ENCODE measurements around the gene C2orf81. TPM values are rescaled to one million over a fixed set of nuclear protein-coding genes. Genes with fewer than 3 reads are reported as not detected.

The C2orf81 gene
- polyA plus RNA-seq, 1 of the 3 experiments (the other 2 are of a cell fraction) = 2.5 TPM

DNA sequence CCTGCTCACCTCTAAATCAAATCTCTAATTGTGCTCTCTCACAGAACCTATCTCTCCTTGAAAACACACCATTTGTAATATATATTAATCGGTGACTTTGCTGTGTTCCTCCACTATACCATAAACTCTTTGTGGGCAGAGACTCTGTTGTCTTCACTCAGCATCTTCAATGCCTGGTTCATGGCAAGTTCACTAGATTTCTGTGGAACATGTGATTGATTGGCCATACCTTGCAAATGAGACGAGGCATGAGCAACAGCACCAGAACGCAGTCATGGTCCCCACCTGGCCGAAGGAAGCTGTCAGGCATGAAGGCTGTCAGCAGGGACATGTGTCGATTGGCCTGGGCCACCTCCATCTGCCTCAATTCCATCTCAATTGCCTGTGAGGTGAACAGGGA, 52.9 kb downstream of the C2orf81 start:
- Histone ChIP-seq H3K9ac (no peak overlapping the region), H3K36me3 (replicated peaks in 1 of 2; ENCODE audit: control insufficient read depth in 1 of 2, insufficient read depth in 2 of 2, low read length in 1 of 2) (peaks cover 24 to 81% of the 10 kb centered on the region in 2 experiments), H3F3A (replicated peaks; ENCODE audit: insufficient read depth) (no peaks in the 10 kb centered on the region), H3K27me3 (ENCODE audit: insufficient read depth) (no peaks in the 10 kb centered on the region), H4K20me1 (ENCODE audit: insufficient read depth) (no peaks in the 10 kb centered on the region), H3K9me2 (no peaks in the 10 kb centered on the region), H2AFZ (ENCODE audit: low read depth) (no peak overlapping the region), H3K27ac (ENCODE audit: low read depth in 2 of 2, low read length in 1 of 2) (no peak overlapping the region), H3K9me3 (no peaks in the 10 kb centered on the region), H3K79me2 (ENCODE audit: insufficient read depth) (peaks cover 4% of the 10 kb centered on the region; the same call in 1 of the 2 replicates), H3K4me1 (ENCODE audit: control insufficient read depth in 1 of 2, insufficient read depth in 2 of 2, low read depth in 1 of 2, low read length in 1 of 2) (peaks cover 0 to 7% of the 10 kb centered on the region in 2 experiments; a peak in 1 of 4 replicates), H3K4me3 (ENCODE audit: low read depth in 2 of 2, low read length in 1 of 2) (no peak overlapping the region), H3K4me2 (no peak overlapping the region)
- ChIA-PET POLR2A (interaction anchor here (1.2 kb wide), 1 partner anchor 11 kb away, joined by 3 read pairs; no protein-coding TSS in a partner anchor), CTCF (interaction anchor here (3.9 kb wide), 1 partner anchor 34 kb away, joined by 17 read pairs; no protein-coding TSS in a partner anchor)
- WGBS (ENCODE audit: low lambda C conversion rate) = 88% methylated on average over 5 of the region's 5 CpGs
- TF ChIP-seq ELF1 (IDR thresholded peaks at IDR 0.05) = no peak
- TF ChIP-seq GABPA (IDR thresholded peaks at IDR 0.05; ENCODE audit: low read depth) = no peak
- TF ChIP-seq POLR2AphosphoS5 (IDR thresholded peaks at IDR 0.05; ENCODE audit: low read depth, low read length) = no peak
- TF ChIP-seq, protein P1, sequence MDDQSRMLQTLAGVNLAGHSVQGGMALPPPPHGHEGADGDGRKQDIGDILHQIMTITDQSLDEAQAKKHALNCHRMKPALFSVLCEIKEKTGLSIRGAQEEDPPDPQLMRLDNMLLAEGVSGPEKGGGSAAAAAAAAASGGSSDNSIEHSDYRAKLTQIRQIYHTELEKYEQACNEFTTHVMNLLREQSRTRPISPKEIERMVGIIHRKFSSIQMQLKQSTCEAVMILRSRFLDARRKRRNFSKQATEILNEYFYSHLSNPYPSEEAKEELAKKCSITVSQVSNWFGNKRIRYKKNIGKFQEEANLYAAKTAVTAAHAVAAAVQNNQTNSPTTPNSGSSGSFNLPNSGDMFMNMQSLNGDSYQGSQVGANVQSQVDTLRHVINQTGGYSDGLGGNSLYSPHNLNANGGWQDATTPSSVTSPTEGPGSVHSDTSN (IDR thresholded peaks at IDR 0.05) = no peak
- DNase-seq = no peak

DNA sequence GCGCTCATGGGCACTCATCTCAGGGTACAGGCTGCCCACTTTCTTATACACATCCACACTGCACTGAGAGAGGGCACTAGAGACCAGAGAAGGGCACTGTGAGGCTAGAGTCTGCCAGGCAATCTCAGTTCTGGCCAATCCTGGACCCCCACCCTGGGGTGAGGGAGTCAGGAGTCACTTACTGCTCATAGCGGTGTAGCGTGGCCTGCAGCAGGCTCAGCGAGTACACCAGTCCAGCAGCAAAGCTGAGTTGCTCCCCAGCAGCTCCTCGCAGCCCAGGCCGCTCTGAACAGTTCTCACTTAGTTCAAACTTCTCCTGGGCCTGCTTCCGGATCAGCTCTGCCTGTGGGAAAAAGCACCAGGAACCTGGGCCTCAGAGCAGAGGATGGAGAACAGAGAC, 53.6 kb downstream of the C2orf81 start:
- POLR2A ChIA-PET = interaction anchor here (1.2 kb wide), 1 partner anchor 10 kb away, joined by 3 read pairs; no protein-coding TSS in a partner anchor
- WGBS (ENCODE audit: low lambda C conversion rate) = 98% methylated on average over 7 of the region's 7 CpGs
- H3K9me3 ChIP-seq = no peaks in the 10 kb centered on the region
- H3K36me3 ChIP-seq (replicated peaks in 1 of 2; ENCODE audit: control insufficient read depth in 1 of 2, insufficient read depth in 2 of 2, low read length in 1 of 2) = peaks cover 30 to 88% of the 10 kb centered on the region in 2 experiments
- CTCF ChIA-PET = interaction anchor here (0.6 to 3.9 kb wide), 3 partner anchors 14 to 64 kb away, joined by 3 to 17 read pairs (median 4); no protein-coding TSS in a partner anchor
- no peak overlapping the region for H2AFZ ChIP-seq (ENCODE audit: low read depth)
- no peaks in the 10 kb centered on the region for H3K79me2 ChIP-seq (ENCODE audit: insufficient read depth)
- H3K9ac ChIP-seq = no peak overlapping the region
- no peaks in the 10 kb centered on the region; a peak in 1 of 4 replicates for H3K4me1 ChIP-seq (ENCODE audit: control insufficient read depth in 1 of 2, insufficient read depth in 2 of 2, low read depth in 1 of 2, low read length in 1 of 2)
- TF ChIP-seq, protein P2, sequence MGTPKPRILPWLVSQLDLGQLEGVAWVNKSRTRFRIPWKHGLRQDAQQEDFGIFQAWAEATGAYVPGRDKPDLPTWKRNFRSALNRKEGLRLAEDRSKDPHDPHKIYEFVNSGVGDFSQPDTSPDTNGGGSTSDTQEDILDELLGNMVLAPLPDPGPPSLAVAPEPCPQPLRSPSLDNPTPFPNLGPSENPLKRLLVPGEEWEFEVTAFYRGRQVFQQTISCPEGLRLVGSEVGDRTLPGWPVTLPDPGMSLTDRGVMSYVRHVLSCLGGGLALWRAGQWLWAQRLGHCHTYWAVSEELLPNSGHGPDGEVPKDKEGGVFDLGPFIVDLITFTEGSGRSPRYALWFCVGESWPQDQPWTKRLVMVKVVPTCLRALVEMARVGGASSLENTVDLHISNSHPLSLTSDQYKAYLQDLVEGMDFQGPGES (IDR thresholded peaks at IDR 0.05; ENCODE audit: low read depth, low read length) = no peak
- TF ChIP-seq RFX5 (IDR thresholded peaks at IDR 0.05; ENCODE audit: low read length) (no peak), GABPA (IDR thresholded peaks at IDR 0.05; ENCODE audit: low read depth) (no peak), GATA2 (CRISPR knock-in tag; IDR thresholded peaks at IDR 0.05) (no peak), SIN3A (IDR thresholded peaks at IDR 0.05; ENCODE audit: borderline replicate concordance, low read depth, low read length) (no peak)
- TF ChIP-seq, protein P3, sequence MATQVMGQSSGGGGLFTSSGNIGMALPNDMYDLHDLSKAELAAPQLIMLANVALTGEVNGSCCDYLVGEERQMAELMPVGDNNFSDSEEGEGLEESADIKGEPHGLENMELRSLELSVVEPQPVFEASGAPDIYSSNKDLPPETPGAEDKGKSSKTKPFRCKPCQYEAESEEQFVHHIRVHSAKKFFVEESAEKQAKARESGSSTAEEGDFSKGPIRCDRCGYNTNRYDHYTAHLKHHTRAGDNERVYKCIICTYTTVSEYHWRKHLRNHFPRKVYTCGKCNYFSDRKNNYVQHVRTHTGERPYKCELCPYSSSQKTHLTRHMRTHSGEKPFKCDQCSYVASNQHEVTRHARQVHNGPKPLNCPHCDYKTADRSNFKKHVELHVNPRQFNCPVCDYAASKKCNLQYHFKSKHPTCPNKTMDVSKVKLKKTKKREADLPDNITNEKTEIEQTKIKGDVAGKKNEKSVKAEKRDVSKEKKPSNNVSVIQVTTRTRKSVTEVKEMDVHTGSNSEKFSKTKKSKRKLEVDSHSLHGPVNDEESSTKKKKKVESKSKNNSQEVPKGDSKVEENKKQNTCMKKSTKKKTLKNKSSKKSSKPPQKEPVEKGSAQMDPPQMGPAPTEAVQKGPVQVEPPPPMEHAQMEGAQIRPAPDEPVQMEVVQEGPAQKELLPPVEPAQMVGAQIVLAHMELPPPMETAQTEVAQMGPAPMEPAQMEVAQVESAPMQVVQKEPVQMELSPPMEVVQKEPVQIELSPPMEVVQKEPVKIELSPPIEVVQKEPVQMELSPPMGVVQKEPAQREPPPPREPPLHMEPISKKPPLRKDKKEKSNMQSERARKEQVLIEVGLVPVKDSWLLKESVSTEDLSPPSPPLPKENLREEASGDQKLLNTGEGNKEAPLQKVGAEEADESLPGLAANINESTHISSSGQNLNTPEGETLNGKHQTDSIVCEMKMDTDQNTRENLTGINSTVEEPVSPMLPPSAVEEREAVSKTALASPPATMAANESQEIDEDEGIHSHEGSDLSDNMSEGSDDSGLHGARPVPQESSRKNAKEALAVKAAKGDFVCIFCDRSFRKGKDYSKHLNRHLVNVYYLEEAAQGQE (IDR thresholded peaks at IDR 0.05; ENCODE audit: low read depth, low read length) = no peak
- TF ChIP-seq, protein P4, sequence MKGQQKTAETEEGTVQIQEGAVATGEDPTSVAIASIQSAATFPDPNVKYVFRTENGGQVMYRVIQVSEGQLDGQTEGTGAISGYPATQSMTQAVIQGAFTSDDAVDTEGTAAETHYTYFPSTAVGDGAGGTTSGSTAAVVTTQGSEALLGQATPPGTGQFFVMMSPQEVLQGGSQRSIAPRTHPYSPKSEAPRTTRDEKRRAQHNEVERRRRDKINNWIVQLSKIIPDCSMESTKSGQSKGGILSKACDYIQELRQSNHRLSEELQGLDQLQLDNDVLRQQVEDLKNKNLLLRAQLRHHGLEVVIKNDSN (IDR thresholded peaks at IDR 0.05; ENCODE audit: borderline replicate concordance, low read depth) = no peak
- H4K20me1 ChIP-seq (ENCODE audit: insufficient read depth) = no peaks in the 10 kb centered on the region
- H3K27me3 ChIP-seq (ENCODE audit: insufficient read depth) = no peaks in the 10 kb centered on the region
- no peak for DNase-seq
- no peak overlapping the region for H3K4me3 ChIP-seq (ENCODE audit: low read depth in 2 of 2, low read length in 1 of 2)
- H3K4me2 ChIP-seq = no peak overlapping the region
- no peaks in the 10 kb centered on the region for H3K9me2 ChIP-seq
- H3K27ac ChIP-seq (ENCODE audit: low read depth in 2 of 2, low read length in 1 of 2) = no peak overlapping the region
- no peaks in the 10 kb centered on the region for H3F3A ChIP-seq (replicated peaks; ENCODE audit: insufficient read depth)
